AG04450 (cell line): ENCODE results near the gene ILDR2. TPM values are rescaled to one million over a fixed set of nuclear protein-coding genes. Genes with fewer than 3 reads are reported as not detected.

Source experiments
- CTCF ChIA-PET: fragments of 300-600, 350-600 bp; formaldehyde crosslinking; extraction: SDS; loops from one replicate; lab custom pipeline; 2022; ENCODE audit warnings: antibody characterized with exemption, inconsistent platforms; lab: Charles Lee
- POLR2A ChIA-PET: fragments of 350-600 bp; formaldehyde crosslinking; extraction: SDS; loops from one replicate; lab custom pipeline; 2021; ENCODE audit warnings: antibody characterized with exemption, inconsistent platforms; lab: Yijun Ruan, JAX
- DNase-seq: peaks from one replicate; pipeline ENCODE4 v3.0.0-alpha.2; 2011; ENCODE audit warnings: low read depth, low spot score
- H3K27ac ChIP-seq: one replicate; pipeline ENCODE4 v1.5.1; 2012; ENCODE audit warnings: low read depth, low read length, control low read depth
- H3K27me3 ChIP-seq: one replicate; pipeline ENCODE4 v1.6.0; 2012; ENCODE audit warnings: low read length; ENCODE audit not compliant: control insufficient read depth, insufficient read depth
- H3K4me3 ChIP-seq: 2 replicates; pipeline ENCODE4 v1.5.1; 2011; ENCODE audit warnings: mild to moderate bottlenecking, low read depth, low read length, control low read depth
- H3K9me3 ChIP-seq: 2 replicates; pipeline ENCODE4 v1.5.1; 2012; ENCODE audit warnings: low read length; ENCODE audit not compliant: control insufficient read depth, insufficient read depth
- polyA plus RNA-seq: library from polyadenylated mRNA; depleted of rRNA; stranded (reverse); fragments of >200 nt; gene quantifications from 2 replicates; pipeline ENCODE4 v1.2.3, GENCODE V29; 2011
- TF ChIP-seq, protein P1 (sequence below): IDR thresholded peaks from 2 replicates; pipeline ENCODE4 v1.5.1; 2011; ENCODE audit warnings: low read depth, low read length, control low read depth, inconsistent platforms

ILDR2 gene
- polyA plus RNA-seq, 1 experiment, result 0.10 TPM

DNA sequence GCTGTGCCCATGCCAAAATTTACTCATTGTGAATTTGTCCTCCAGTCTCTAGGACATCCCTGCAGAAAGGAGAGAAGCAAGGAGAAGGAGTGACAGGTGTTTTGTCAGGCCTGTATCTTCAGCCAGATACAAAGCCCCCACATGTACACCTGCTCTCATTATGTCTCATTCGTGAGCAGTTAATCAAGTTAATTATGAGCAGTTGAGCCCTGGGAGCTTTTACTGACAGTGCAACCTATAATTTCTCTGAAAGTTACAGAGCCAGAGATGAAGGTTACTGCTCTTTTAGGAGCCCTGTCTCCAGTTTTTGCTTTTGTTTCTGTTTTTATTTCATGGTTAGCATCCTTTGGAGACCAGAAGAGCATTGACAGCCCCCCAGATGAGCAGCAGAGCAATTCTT lies 5.0 kb upstream of the ILDR2 start:
- POLR2A ChIA-PET, result no interaction called here
- CTCF ChIA-PET, result no interaction called here

DNA sequence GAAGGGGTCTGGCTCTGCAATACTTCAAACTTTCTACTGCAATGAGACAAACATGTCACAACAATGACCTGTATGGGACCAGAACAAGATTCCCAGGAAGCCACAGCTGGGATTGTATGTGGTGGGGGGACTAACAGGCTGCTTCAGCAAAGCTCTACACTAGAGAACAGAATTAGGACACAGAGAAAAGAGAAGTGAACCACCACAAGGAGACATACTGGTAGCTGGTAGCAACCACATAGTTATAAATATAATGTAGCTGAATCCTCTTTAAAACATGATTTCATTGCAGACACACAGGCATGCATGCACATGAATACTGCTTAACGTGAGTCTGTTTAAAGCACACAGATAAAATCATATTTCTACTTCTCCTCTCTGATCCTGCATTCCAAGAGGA lies 3.5 kb upstream of the ILDR2 start:
- no peaks in the 10 kb centered on the region for H3K9me3 ChIP-seq
- DNase-seq, result no peak
- no peak overlapping the region for H3K4me3 ChIP-seq
- CTCF ChIA-PET, result no interaction called here
- peaks cover 24% of the 10 kb centered on the region for H3K27me3 ChIP-seq
- TF ChIP-seq, protein P1, sequence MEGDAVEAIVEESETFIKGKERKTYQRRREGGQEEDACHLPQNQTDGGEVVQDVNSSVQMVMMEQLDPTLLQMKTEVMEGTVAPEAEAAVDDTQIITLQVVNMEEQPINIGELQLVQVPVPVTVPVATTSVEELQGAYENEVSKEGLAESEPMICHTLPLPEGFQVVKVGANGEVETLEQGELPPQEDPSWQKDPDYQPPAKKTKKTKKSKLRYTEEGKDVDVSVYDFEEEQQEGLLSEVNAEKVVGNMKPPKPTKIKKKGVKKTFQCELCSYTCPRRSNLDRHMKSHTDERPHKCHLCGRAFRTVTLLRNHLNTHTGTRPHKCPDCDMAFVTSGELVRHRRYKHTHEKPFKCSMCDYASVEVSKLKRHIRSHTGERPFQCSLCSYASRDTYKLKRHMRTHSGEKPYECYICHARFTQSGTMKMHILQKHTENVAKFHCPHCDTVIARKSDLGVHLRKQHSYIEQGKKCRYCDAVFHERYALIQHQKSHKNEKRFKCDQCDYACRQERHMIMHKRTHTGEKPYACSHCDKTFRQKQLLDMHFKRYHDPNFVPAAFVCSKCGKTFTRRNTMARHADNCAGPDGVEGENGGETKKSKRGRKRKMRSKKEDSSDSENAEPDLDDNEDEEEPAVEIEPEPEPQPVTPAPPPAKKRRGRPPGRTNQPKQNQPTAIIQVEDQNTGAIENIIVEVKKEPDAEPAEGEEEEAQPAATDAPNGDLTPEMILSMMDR, result no peak
- POLR2A ChIA-PET, result no interaction called here
- H3K27ac ChIP-seq, result no peak overlapping the region

More for the DNA sequence above, 5.0 kb upstream of the ILDR2 start:
- H3K9me3 ChIP-seq, result no peaks in the 10 kb centered on the region
- H3K27ac ChIP-seq, result no peak overlapping the region
- TF ChIP-seq, protein P1, result no peak
- peaks cover 12% of the 10 kb centered on the region for H3K27me3 ChIP-seq
- H3K4me3 ChIP-seq, result no peak overlapping the region
- DNase-seq, result no peak

DNA sequence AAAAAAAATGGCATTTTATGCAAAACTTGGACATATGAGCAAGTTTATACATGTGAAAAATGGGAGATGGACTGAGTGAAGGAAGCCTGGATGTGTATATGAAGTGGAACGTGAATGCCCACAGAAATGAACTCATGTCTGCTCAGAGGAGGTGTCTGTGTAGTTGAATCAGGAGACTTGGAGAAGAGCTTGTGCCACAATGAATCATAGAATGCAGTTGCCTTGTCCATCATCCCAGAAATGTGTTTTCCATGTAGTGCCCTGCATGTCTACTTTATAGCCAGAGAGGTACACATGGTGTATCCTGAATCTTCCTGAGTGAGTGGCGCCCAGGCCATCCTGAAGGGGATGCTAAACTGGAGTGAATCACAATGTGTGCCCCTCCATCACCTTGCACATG lies 2.6 kb upstream of the ILDR2 start:
- ChIA-PET POLR2A (no interaction called here), CTCF (no interaction called here)
- DNase-seq, result no peak
- H3K4me3 ChIP-seq, result no peak overlapping the region
- H3K9me3 ChIP-seq, result no peaks in the 10 kb centered on the region
- H3K27me3 ChIP-seq, result peaks cover 28% of the 10 kb centered on the region
- TF ChIP-seq, protein P1, result no peak
- no peak overlapping the region for H3K27ac ChIP-seq

DNA sequence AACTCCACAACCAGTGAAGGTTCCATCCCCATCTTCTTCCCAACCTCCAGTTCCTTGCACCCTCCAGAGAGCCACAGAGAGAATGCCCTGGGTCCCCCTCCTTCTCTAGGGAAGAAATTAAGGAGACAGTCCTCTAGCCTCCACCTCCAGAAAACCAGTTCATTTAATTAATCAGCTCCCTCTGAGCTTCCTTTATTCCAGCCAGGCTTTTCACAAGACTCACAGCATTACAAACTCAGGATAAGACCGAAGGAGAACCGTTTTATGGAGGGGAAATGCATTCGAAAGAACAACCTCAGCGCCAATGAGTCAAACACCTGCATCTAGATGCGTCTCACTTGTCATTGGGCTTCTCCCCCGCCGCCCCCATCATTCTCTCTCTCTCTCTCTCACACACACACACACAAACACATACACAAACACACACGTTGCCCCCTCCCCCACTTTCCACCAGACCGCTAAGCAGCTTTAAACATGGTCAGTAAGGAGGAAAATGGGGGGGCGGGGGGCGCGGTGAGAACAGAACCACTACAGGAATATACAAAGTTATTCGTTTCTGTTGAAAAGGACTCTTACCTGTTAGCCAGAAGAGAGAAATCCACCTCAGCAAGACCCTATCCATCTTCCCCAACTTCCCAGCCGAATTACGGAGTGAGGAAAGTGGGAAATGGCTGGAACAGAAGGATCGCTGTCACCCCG lies 544 bp downstream of the ILDR2 start:
- CTCF ChIA-PET, result no interaction called here
- Histone ChIP-seq H3K27me3 (peaks cover 30% of the 10 kb centered on the region), H3K4me3 (peak overlapping the region; percentile 56), H3K9me3 (no peaks in the 10 kb centered on the region), H3K27ac (no peak overlapping the region)
- TF ChIP-seq, protein P1, result no peak
- POLR2A ChIA-PET, result no interaction called here
- DNase-seq, result no peak

DNA sequence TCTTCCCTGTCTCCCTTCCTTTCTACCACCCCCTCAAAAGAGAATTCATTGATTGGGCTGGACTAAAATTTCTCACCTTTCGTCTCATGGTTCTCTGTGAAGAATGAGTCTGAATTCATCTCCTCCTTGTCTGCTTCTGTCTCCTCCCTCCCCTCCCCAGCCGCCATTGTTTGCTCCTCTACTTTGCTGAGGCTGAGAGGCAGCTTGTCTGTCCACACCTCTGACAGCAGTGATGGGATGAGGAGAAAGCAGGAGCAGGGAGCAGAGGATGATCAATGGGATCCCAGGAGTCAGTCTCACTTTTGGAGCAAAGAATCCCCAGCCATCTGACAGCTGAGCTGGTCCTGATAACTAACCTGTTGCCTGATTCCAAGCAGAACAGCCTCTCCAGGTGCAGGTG lies 2.5 kb downstream of the ILDR2 start:
- Histone ChIP-seq H3K27ac (no peak overlapping the region), H3K4me3 (no peak overlapping the region), H3K27me3 (peaks cover 32% of the 10 kb centered on the region), H3K9me3 (no peaks in the 10 kb centered on the region)
- TF ChIP-seq, protein P1, result no peak
- POLR2A ChIA-PET, result no interaction called here
- CTCF ChIA-PET, result interaction anchor here (0.7 to 1.6 kb wide), 2 partner anchors 86 to 558 kb away, joined by 3 to 4 read pairs; no protein-coding TSS in a partner anchor
- no peak for DNase-seq
